Measurements from ENCODE around the gene MAP3K7CL. TPM values are rescaled to one million over a fixed set of nuclear protein-coding genes. Genes with fewer than 3 reads are reported as not detected.

Gene MAP3K7CL
- total and polyA plus RNA-seq, 5 experiments from 2014 or later, result 2.6 to 13.5 (median 6.5) TPM

DNA sequence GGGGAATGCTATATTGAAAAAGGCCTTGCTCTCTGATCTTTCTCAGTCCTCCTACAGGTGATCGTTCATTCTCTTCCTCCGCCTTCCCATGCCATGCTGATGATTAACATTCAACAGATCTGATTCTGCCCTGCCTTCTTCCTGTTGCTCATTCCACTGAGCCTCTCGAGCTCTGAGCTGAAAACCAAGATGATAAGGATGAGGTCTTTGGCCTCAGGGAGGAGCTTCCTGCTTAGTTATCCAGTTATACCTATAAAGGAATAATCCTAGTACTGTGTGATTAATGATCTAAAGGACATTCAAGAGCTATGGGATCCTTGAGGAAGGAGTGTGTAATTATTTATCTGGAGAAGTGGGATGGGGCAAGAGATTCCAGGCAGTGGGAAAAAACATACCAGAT, 25.2 kb upstream of the MAP3K7CL start:
- Mint-ChIP-seq H3K27me3 (no peaks in the 10 kb centered on the region), H3K4me3 (no peak overlapping the region), H3K27ac (no peak overlapping the region), H3K36me3 (peaks cover 0 to 32% (median 30%) of the 10 kb centered on the region in 3 donors), H3K4me1 (peaks cover 0 to 1% (median 0%) of the 10 kb centered on the region in 4 donors), H3K9me3 (no peaks in the 10 kb centered on the region)
- no peak for ATAC-seq
- DNase-seq, result no peak
- POLR2A ChIA-PET, result no interaction called here

DNA sequence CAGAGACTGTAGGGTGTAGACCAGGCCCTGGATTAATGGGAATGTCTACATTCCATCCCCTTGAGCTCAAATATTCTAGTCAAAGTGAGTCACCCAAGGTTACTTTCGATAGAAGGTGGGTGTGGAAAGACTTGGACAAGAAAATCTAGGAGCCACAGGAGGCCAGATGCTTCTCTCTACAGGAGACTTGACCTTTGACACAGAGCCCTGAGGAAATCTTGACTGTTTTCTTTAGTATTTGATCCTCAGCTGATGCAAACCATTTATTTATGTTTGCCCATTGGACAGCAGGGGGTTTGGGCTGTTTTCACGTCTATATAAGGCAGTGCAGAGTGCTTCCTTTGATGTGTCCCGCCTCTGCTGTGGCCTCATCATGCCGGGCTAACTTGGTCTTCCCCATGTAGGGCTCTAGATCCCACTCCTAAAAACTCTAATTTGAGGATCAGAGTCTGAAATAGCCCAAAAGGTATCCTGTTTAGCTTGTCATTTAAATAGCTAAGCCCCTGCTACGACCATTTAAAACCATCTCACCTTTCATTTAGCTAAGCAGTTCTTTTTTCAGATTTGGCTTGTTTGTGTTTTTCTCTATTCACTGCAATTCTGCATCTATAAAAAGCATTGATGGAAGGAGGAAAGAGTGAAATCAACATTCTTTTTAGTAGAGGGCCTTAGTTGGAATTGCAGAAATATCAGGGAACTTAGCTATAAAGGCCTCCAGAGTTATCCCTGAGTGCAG, 15.5 kb upstream of the MAP3K7CL start:
- Mint-ChIP-seq H3K27ac (no peak overlapping the region), H3K36me3 (peaks cover 0 to 15% (median 12%) of the 10 kb centered on the region in 3 donors), H3K9me3 (no peaks in the 10 kb centered on the region), H3K27me3 (no peaks in the 10 kb centered on the region), H3K4me1 (no peaks in the 10 kb centered on the region), H3K4me3 (no peak overlapping the region)
- POLR2A ChIA-PET, result interaction anchor here (0.6 kb wide), 1 partner anchor 17 kb away, joined by 3 read pairs; no protein-coding TSS in a partner anchor
- DNase-seq (no peak), ATAC-seq (no peak)

DNA sequence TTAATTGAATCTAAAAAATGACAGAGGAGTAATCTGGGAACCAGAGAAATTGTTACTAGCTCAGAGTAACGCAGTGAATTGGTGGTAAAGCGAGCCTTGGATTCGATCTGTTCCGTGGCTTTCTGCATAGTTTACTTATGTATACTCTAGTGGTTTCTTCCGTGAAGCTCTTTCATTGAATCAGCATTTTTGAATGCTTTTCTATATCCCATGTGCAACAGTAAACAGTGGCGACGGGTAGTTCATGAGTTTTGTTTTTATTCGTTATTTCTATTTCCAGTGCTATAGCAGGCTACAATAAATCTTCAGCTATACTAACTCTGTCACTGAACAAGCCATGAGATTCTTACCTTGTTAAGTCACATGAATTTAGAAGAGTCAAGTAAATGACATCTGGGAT, 14.5 kb upstream of the MAP3K7CL start:
- Mint-ChIP-seq H3K36me3 (peaks cover 0 to 11% (median 5%) of the 10 kb centered on the region in 3 donors), H3K4me1 (no peaks in the 10 kb centered on the region), H3K9me3 (no peaks in the 10 kb centered on the region), H3K27me3 (no peaks in the 10 kb centered on the region), H3K4me3 (no peak overlapping the region), H3K27ac (no peak overlapping the region)
- POLR2A ChIA-PET, result no interaction called here
- ATAC-seq (no peak), DNase-seq (no peak)

DNA sequence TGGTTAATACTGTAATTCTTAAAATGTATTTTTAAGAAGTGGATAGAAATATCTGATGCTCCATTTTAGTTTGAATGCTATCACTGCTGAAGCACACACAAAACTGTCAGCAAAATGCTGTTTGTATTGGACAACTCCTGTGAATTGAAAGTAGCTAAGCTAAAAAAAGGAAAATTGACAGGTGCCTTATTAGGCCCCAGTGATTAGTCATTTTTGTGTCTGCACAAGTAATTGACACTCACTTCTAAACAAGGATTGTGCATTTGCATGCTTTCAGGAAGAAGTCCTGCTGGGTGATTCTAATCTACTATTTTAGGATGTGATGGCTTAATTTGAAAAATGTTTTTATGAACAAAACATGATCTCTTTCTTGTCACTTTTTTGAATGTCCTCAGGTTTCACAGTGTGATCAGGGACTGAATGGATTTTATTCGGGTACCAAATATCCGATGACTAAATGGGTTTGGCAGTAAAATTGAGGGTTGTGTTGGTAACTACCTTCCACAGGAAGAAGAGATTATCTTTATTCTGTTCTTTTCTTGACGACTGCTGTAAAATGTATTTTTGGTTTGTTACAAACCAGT, 13.0 kb upstream of the MAP3K7CL start:
- Mint-ChIP-seq H3K9me3 (no peaks in the 10 kb centered on the region), H3K27ac (peak overlapping the region in 2 of 10 donors; percentile 3 to 56), H3K27me3 (no peaks in the 10 kb centered on the region), H3K36me3 (peaks cover 0 to 8% (median 4%) of the 10 kb centered on the region in 3 donors), H3K4me1 (no peaks in the 10 kb centered on the region), H3K4me3 (no peak overlapping the region)
- DNase-seq (no peak), ATAC-seq (no peak)
- POLR2A ChIA-PET, result no interaction called here

DNA sequence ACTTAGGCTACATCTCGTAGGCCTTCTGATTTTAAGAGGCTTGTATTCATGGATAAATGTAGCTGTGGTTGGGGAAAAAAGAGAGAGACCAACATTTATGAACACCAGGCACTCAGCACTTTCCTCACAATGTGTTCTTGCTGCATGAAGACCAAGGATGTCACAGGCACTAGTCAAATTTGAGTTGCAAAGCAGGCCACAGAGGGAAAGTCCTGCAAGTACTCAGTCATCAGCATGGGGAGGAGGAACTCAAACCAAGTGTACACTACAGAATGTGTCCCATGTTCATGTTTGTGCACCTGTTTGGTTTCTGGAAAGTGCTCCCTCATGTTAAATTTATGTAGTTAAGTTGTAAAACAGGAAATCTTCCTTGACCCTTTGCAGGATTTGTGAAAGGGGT, 8.7 kb upstream of the MAP3K7CL start:
- POLR2A ChIA-PET, result no interaction called here
- Mint-ChIP-seq H3K27me3 (no peaks in the 10 kb centered on the region), H3K4me1 (no peaks in the 10 kb centered on the region), H3K4me3 (no peak overlapping the region), H3K9me3 (no peaks in the 10 kb centered on the region), H3K27ac (no peak overlapping the region), H3K36me3 (peaks cover 3 to 17% (median 5%) of the 10 kb centered on the region in 3 donors)
- DNase-seq, result no peak
- no peak for ATAC-seq

DNA sequence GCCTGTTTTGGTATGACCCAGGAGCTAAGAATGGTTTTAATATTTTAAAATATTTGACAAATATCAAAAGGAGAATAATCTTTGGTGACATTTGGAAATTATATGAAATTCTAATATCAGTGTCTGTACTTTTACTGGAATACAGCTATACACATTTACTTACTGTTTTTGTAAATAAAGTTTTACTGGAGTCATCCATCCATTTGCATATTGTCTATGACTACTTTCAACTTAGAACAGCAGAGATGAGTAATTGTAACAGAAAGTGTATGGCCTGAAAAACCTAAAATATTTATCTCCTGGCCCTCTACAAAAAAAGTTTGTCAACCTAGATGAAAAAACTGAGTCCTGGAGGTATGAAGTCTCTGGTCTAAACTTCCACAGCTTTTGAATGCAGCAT, 5.8 kb upstream of the MAP3K7CL start:
- H3K4me3 Mint-ChIP-seq, result no peak overlapping the region
- POLR2A ChIA-PET, result no interaction called here
- peaks cover 3 to 25% (median 14%) of the 10 kb centered on the region in 3 donors for H3K36me3 Mint-ChIP-seq
- H3K27ac Mint-ChIP-seq, result no peak overlapping the region
- ATAC-seq (no peak), DNase-seq (no peak)
- no peaks in the 10 kb centered on the region for H3K4me1 Mint-ChIP-seq
- H3K9me3 Mint-ChIP-seq, result peaks cover 0 to 9% (median 2%) of the 10 kb centered on the region in 9 donors
- H3K27me3 Mint-ChIP-seq, result no peaks in the 10 kb centered on the region

DNA sequence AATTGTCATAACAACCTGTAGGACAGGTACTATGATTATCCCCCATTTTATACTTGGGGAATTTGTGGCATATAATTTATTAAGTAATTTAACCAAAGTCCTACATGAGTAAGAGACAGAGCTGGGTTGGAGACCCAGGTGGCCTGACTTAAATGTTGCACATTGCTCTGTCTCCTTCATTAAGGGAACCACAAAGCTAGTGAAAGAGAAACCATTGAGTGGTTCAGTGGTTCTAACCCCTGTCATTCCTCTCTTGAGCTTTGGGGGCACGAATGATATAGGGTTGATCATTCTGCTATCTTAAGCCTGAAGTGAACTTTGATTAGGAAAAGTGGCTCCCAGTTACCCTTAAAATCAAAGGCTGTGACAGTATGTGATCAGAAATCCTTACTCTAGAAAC, 5.3 kb upstream of the MAP3K7CL start:
- Mint-ChIP-seq H3K4me3 (no peak overlapping the region), H3K9me3 (peaks cover 0 to 12% (median 2%) of the 10 kb centered on the region in 9 donors), H3K4me1 (no peaks in the 10 kb centered on the region), H3K27me3 (no peaks in the 10 kb centered on the region), H3K36me3 (peaks cover 3 to 26% (median 14%) of the 10 kb centered on the region in 3 donors), H3K27ac (no peak overlapping the region)
- DNase-seq, result no peak
- no peak for ATAC-seq
- POLR2A ChIA-PET, result no interaction called here

DNA sequence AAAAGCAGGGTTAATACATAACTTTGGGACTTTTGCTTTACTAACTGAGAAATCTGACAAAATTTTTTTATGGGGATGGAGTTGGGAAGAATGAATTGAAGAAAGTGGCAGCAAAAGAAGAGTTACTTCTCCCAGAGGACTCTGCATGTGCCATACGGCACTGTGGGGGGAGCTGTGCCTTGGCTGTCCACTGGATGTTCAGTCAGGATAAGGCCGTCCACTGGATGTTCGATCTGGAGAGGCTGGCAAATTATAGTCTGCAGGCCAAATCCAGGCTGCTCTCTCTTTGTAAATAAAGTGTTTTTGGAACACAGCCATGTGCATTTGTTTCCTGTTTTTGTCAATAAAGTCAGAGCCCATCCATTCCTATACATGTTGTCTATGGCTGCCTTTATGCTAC, 4.5 kb upstream of the MAP3K7CL start:
- Mint-ChIP-seq H3K9me3 (peaks cover 0 to 12% (median 2%) of the 10 kb centered on the region in 9 donors), H3K4me1 (no peaks in the 10 kb centered on the region), H3K4me3 (no peak overlapping the region), H3K27ac (no peak overlapping the region), H3K36me3 (peaks cover 3 to 31% (median 14%) of the 10 kb centered on the region in 3 donors), H3K27me3 (no peaks in the 10 kb centered on the region)
- DNase-seq (no peak), ATAC-seq (no peak)
- POLR2A ChIA-PET, result no interaction called here

DNA sequence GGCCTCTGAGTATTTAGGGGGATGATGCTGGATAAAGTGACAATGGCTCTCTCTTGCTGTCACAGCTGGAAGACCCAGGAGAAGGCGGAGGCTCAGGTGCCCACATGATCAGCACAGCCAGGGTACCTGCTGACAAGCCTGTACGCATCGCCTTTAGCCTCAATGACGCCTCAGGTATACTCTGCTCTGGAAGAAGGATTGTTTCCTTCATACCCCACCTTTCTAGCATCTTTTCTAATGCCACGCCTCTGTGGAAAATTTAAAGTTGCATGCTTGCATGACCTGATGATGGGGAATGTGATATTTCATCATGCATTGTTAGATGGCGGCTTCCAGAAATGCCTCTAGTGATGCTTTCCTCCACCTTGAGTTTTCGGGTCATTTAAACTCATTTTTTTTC, 2.8 kb downstream of the MAP3K7CL start:
- DNase-seq (no peak), ATAC-seq (no peak)
- POLR2A ChIA-PET, result no interaction called here
- H3K27ac Mint-ChIP-seq, result no peak overlapping the region
- H3K27me3 Mint-ChIP-seq, result no peaks in the 10 kb centered on the region
- H3K36me3 Mint-ChIP-seq, result peaks cover 0 to 27% (median 13%) of the 10 kb centered on the region in 3 donors
- no peak overlapping the region for H3K4me3 Mint-ChIP-seq
- no peaks in the 10 kb centered on the region for H3K4me1 Mint-ChIP-seq
- H3K9me3 Mint-ChIP-seq, result peaks cover 0 to 12% (median 2%) of the 10 kb centered on the region in 9 donors

DNA sequence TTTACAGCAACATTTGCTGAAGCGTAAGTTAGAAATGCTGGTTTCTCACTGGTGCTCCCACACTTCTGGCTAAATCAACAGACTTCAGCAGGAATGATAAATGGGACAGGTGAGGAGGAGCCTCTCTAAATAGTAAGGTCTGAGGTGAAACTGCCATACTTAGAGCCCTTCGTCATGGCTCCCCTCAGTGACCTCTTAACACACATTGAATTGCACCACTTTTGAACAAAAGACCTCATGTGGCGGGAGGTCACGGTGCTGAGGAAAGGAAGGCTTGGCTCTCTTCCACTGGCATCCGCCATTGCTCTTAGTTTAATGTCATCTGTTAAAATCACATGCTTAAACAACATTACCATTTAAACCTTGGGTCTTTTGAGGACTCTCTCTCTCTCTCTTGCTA, 3.4 kb downstream of the MAP3K7CL start:
- H3K36me3 Mint-ChIP-seq, result peaks cover 0 to 27% (median 13%) of the 10 kb centered on the region in 3 donors

DNA sequence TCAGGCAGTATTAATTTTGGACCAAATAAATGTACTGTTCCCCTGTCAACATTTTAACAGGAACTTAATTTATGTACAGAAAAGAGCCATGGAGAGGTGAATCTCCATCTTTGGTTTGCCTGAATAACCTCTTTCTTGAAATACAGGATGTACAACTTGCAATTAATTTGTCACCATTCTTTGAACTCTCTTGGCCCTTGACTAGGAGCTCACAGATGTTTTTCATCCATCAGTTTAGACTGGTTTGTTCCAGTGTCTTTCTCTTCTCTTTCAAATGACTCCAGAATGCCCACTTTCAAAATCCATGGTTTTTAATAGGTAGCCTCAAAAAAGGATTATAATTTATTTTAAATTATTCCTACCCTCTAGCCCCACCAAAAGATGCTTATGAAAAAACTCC, 5.0 kb downstream of the MAP3K7CL start:
- Mint-ChIP-seq H3K27me3 (no peaks in the 10 kb centered on the region), H3K36me3 (peaks cover 2 to 27% (median 8%) of the 10 kb centered on the region in 3 donors), H3K4me1 (no peaks in the 10 kb centered on the region), H3K27ac (no peak overlapping the region), H3K9me3 (no peaks in the 10 kb centered on the region), H3K4me3 (no peak overlapping the region)
- DNase-seq, result no peak
- ATAC-seq, result no peak
- POLR2A ChIA-PET, result no interaction called here

More for the DNA sequence above, 3.4 kb downstream of the MAP3K7CL start:
- Mint-ChIP-seq H3K4me1 (no peaks in the 10 kb centered on the region), H3K9me3 (peaks cover 0 to 12% (median 2%) of the 10 kb centered on the region in 9 donors), H3K27ac (no peak overlapping the region), H3K27me3 (no peaks in the 10 kb centered on the region), H3K4me3 (no peak overlapping the region)
- DNase-seq (no peak), ATAC-seq (no peak)
- POLR2A ChIA-PET, result no interaction called here

DNA sequence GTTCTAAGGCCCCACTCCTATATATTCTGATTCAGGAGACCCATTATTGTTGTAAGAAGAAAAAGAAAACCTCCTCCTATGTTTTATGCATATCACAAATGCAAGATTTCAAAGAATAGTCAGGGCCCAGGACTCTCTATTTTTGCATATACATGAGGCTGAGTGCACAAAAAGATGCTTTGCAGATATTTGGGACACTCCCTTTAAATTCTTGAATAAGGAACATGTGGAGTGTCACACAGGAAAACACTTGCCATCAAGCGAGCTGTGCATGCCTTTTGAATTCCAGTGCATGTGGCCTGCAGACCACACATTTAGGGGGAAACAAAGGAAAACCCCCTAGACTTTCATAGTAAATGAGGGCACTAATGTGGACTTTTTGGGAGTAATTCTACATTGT, 5.6 kb downstream of the MAP3K7CL start:
- POLR2A ChIA-PET, result no interaction called here
- Mint-ChIP-seq H3K4me3 (no peak overlapping the region), H3K4me1 (no peaks in the 10 kb centered on the region), H3K9me3 (no peaks in the 10 kb centered on the region), H3K36me3 (peaks cover 5 to 27% (median 8%) of the 10 kb centered on the region in 3 donors), H3K27me3 (no peaks in the 10 kb centered on the region), H3K27ac (no peak overlapping the region)
- no peak for DNase-seq
- no peak for ATAC-seq

DNA sequence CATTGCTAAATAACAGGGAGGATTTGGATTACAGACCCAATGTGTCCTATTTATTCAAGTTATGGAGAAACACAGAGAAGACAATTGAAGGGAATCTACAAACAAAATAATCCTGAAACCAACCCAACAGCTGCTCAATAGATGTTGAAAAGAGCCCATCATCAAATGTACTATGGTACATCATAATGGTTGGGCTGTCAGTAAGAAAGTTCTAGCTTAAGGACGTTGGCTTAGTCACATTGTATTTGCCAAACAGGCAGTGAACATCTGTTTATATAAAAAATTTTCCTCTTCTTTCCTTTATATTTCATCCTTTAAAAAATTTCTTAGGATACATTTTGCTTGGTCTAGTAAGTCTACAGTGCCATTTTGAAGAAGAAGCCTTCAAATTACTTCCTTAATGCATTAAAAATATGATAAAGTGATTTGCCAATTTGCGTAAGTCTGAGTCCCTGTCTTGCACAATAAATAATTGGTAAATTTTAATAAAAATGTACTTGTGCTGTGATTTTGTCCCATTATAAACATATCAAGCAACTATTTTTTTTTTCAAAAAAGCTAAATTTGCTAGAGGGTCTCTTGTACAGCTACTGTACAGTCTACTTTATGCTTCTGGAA, 14.4 kb downstream of the MAP3K7CL start:
- POLR2A ChIA-PET, result no interaction called here
- H3K9me3 Mint-ChIP-seq, result no peaks in the 10 kb centered on the region
- ATAC-seq (no peak), DNase-seq (no peak)
- H3K4me3 Mint-ChIP-seq, result no peak overlapping the region
- H3K4me1 Mint-ChIP-seq, result peaks cover 5 to 14% (median 8%) of the 10 kb centered on the region in 4 donors
- peaks cover 0 to 15% (median 11%) of the 10 kb centered on the region in 3 donors for H3K36me3 Mint-ChIP-seq
- no peak overlapping the region for H3K27ac Mint-ChIP-seq
- no peaks in the 10 kb centered on the region for H3K27me3 Mint-ChIP-seq
